Fibroblast of lung (primary cell): Measurements from ENCODE around the gene SUV39H2.

Experiments used
- CTCF ChIP-seq, 2 donors: IDR thresholded peaks in 1 of 2; conservative IDR thresholded peaks in 1 of 2; 1 replicate in 1 of 2; 2 replicates in 1 of 2; pipeline ENCODE4 v1.5.1; 2011 to 2012; ENCODE audit warnings: low read length in 2 of 2, control low read depth in 1 of 2, inconsistent platforms in 1 of 2, low read depth in 1 of 2, mild to moderate bottlenecking in 1 of 2
- EZH2 ChIP-seq: IDR thresholded peaks from 2 replicates; pipeline ENCODE4 v1.5.1; 2012; ENCODE audit warnings: low read length, control low read depth, mild to moderate bottlenecking; ENCODE audit errors: missing control alignments

DNA sequence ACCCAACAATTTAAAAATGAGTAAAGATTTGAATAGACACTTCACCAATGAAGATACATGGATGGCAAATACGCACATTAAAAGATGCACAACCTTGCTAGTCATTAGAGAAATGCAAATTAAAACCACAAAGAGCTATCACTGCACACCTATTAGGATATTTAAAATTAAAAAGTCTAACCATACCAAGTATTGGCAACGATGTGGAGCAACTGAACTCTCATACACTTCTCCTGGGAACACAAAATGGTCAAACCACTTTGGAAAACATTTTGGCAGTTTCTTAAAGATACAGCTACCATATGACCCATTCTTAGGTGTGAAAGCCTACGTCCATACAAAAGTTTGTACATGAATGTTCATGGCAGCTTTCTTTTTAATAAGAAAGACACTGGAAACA lies 39.2 kb downstream of the SUV39H2 start:
- no peak for TF ChIP-seq CTCF (conservative IDR thresholded peaks at IDR 0.05 in 1 of 2, IDR thresholded peaks at IDR 0.05 in 1 of 2; ENCODE audit: low read depth in 1 of 2, low read length in 2 of 2)
- TF ChIP-seq EZH2 = no peak
